Measurements from ENCODE around the gene TMEM151B. TPM values are rescaled to one million over a fixed set of nuclear protein-coding genes. Genes with fewer than 3 reads are reported as not detected.
A peak's percentile ranks its signal among the peaks of the same experiment; 100 is the strongest.

Gene TMEM151B
- total and polyA plus RNA-seq, 2 donors (not counting 1 experiment from before 2014, with no cell fraction given), result 0.01 to 0.10 TPM

GRCh38 chr6:44223319-44224028, 46.8 kb upstream of the TMEM151B start, which contains the start of gene SLC29A1:
Gene SLC29A1 (plus strand): TSS chr6:44223595. CDS start chr6:44227314, 3,719 bp downstream.
- H3K27ac Mint-ChIP-seq, result peak within 1 kb of the TSS; percentile 61
- H3K27me3 Mint-ChIP-seq, result no peaks in the 10 kb centered on the region
- WGBS (ENCODE audit: insufficient coverage), result under 1% methylated on average over 73 of the region's 73 CpGs
- TF ChIP-seq CTCF (IDR thresholded peaks at IDR 0.05) (no peak), EZH2 (IDR thresholded peaks at IDR 0.05; ENCODE audit: borderline replicate concordance, insufficient read depth, low read depth, low read length, poor library complexity, severe bottlenecking) (no peak)
- Histone ChIP-seq H3K4me1 (ENCODE audit: control insufficient read depth in 2 of 2, insufficient read depth in 2 of 2, low read length in 2 of 2) (peaks cover 23 to 41% of the 10 kb centered on the region in 2 donors), H4K20me1 (ENCODE audit: control insufficient read depth, insufficient read depth, low read length, poor library complexity, severe bottlenecking) (no peaks in the 10 kb centered on the region), H3K9me3 (ENCODE audit: control extremely low read depth in 1 of 3, control insufficient read depth in 2 of 3, insufficient read depth in 1 of 3, low read length in 2 of 3) (no peaks in the 10 kb centered on the region), H3K4me2 (replicated peaks; ENCODE audit: low read depth, low read length, poor library complexity, severe bottlenecking) (peak within 1 kb of the TSS; percentile 97), H3K36me3 (replicated peaks in 1 of 2; ENCODE audit: control extremely low read depth in 1 of 2, control insufficient read depth in 1 of 2, extremely low read depth in 1 of 2, insufficient read depth in 2 of 2, low read length in 1 of 2) (no peaks in the 10 kb centered on the region), H3K27ac (ENCODE audit: low read length in 2 of 2) (no peak within 1 kb of the TSS), H3K27me3 (replicated peaks in 1 of 4; ENCODE audit: control extremely low read depth in 1 of 4, control insufficient read depth in 3 of 4, insufficient read depth in 4 of 4, low read length in 3 of 4) (peaks cover 0 to 2% (median 0%) of the 10 kb centered on the region in 4 experiments), H2AFZ (ENCODE audit: insufficient read depth, low read depth, low read length, poor library complexity, severe bottlenecking) (peak within 1 kb of the TSS; percentile 88), H3K79me2 (ENCODE audit: control insufficient read depth, insufficient read depth, low read length) (peaks cover 5% of the 10 kb centered on the region), H3K9ac (ENCODE audit: low read length) (peak within 1 kb of the TSS; percentile 71), H3K4me3 (ENCODE audit: control extremely low read depth in 1 of 5, extremely low read depth in 1 of 5, insufficient read depth in 1 of 5, low read depth in 2 of 5, low read length in 4 of 5) (peak within 1 kb of the TSS; percentile 36 to 68 (median 58))
- ChIA-PET POLR2A (interaction anchor here (0.5 to 5.0 kb wide), 5 partner anchors 14 to 47 kb away, joined by 3 to 52 read pairs (median 4); partner anchors contain the start of genes HSP90AB1 and SLC35B2), CTCF (interaction anchor here (0.7 to 3.1 kb wide), 14 partner anchors 11 to 127 kb away, joined by 3 to 22 read pairs (median 4); partner anchors contain the start of genes HSP90AB1, MRPL14 and TMEM63B)
- peak within 1 kb of the TSS; percentile 88 for H3K4me3 Mint-ChIP-seq
- peaks cover 36% of the 10 kb centered on the region for H3K4me1 Mint-ChIP-seq
- DNase-seq (peak; percentile 88), ATAC-seq (ENCODE audit: low read depth) (peak; percentile 83)
- intact Hi-C loops (cut with micrococcal nuclease), result loop anchor here (1.0 to 5.0 kb wide), 6 partner anchors 14 to 164 kb away; partner anchors contain the start of genes AARS2, CDC5L, MRPL14 and TMEM63B
- H3K9me3 Mint-ChIP-seq (ENCODE audit: insufficient read depth), result no peaks in the 10 kb centered on the region
